Measurements from ENCODE around the gene MARCHF2. TPM values are rescaled to one million over a fixed set of nuclear protein-coding genes. Genes with fewer than 3 reads are reported as not detected.
"Not testable (repeated sequence)": the region's sequence is repeated elsewhere in the genome, so short reads cannot be mapped to it uniquely, and the experiment has no call there.

Gene MARCHF2
- total and polyA plus RNA-seq, 2 donors (not counting 3 experiments of a cell fraction or from before 2014, with no cell fraction given): 43.5 to 91.9 TPM

GRCh38 chr19:8373867-8374813, 39.0 kb upstream of the MARCHF2 start:
- dilution Hi-C loops (cut with MboI; ENCODE audit: extremely low pct_ligation_motif_present, low sequenced_read_pairs) (no loop called here), intact Hi-C loops (cut with micrococcal nuclease) (no loop called here)
- Histone ChIP-seq H3K27ac (ENCODE audit: insufficient read depth, low read depth, low read length) (no peak overlapping the region), H2AFZ (ENCODE audit: low read depth, low read length) (no peak overlapping the region), H3K9me1 (replicated peaks; ENCODE audit: control insufficient read depth, extremely low read depth, insufficient read depth, low read length) (no peaks in the 10 kb centered on the region), H3K9ac (replicated peaks; ENCODE audit: extremely low read depth, insufficient read depth, low read length) (no peak overlapping the region), H3K36me3 (ENCODE audit: control insufficient read depth in 2 of 2, extremely low read depth in 1 of 2, insufficient read depth in 2 of 2, low read length in 2 of 2) (peaks cover 0 to 13% of the 10 kb centered on the region in 2 experiments), H4K20me1 (replicated peaks; ENCODE audit: control insufficient read depth, extremely low read depth, insufficient read depth, low read length) (no peaks in the 10 kb centered on the region), H3K4me1 (ENCODE audit: control insufficient read depth, extremely low read depth, insufficient read depth, low read length) (no peaks in the 10 kb centered on the region), H3K4me2 (ENCODE audit: insufficient read depth, low read length) (no peak overlapping the region), H3K4me3 (replicated peaks in 1 of 3; ENCODE audit: insufficient read depth in 1 of 3, low read depth in 1 of 3, low read length in 3 of 3) (no peak overlapping the region), H3K9me3 (replicated peaks; ENCODE audit: control insufficient read depth, insufficient read depth, low read length) (no peaks in the 10 kb centered on the region), H3K27me3 (ENCODE audit: control insufficient read depth in 2 of 2, insufficient read depth in 2 of 2, low read length in 2 of 2) (no peaks in the 10 kb centered on the region), H3K79me2 (ENCODE audit: control insufficient read depth, insufficient read depth, low read length) (no peaks in the 10 kb centered on the region)
- ChIA-PET POLR2A (interaction anchor here (0.6 kb wide), 1 partner anchor 13 kb away, joined by 3 read pairs; no protein-coding TSS in a partner anchor), CTCF (interaction anchor here (1.7 kb wide), 1 partner anchor 20 kb away, joined by 5 read pairs; no protein-coding TSS in a partner anchor)
- TF ChIP-seq POLR2AphosphoS5 (IDR thresholded peaks at IDR 0.05; ENCODE audit: insufficient read depth, low read depth, low read length): no peak
- TF ChIP-seq MYC (IDR thresholded peaks at IDR 0.05; ENCODE audit: low read depth, low read length): no peak
- TF ChIP-seq EZH2 (IDR thresholded peaks at IDR 0.05; ENCODE audit: borderline replicate concordance, low read depth, low read length, severe bottlenecking): no peak
- TF ChIP-seq JUN (IDR thresholded peaks at IDR 0.05; ENCODE audit: borderline replicate concordance, insufficient read depth, insufficient read length, low read depth): no peak
- no peak for TF ChIP-seq GATA2 (IDR thresholded peaks at IDR 0.05; ENCODE audit: insufficient read depth, insufficient read length, low read depth, low read length)
- no peak for TF ChIP-seq POLR2A (IDR thresholded peaks at IDR 0.05; ENCODE audit: low read depth, low read length)
- TF ChIP-seq FOS (IDR thresholded peaks at IDR 0.05; ENCODE audit: borderline replicate concordance, insufficient read depth, low read length): no peak
- TF ChIP-seq MAX (IDR thresholded peaks at IDR 0.05; ENCODE audit: insufficient read depth, insufficient read length): no peak
- no peak for TF ChIP-seq CTCF (IDR thresholded peaks at IDR 0.05; ENCODE audit: extremely low read depth in 1 of 2, insufficient read depth in 1 of 2, low read depth in 1 of 2, low read length in 2 of 2)
- no peak for DNase-seq (ENCODE audit: low read depth, low spot score)
- no TSS peak for BruUV-seq (replicated peaks)
- no peak for FAIRE-seq

- H3K9ac ChIP-seq (replicated peaks; ENCODE audit: extremely low read depth, insufficient read depth, low read length); dilution Hi-C loops (cut with MboI; ENCODE audit: extremely low pct_ligation_motif_present, low sequenced_read_pairs); H3K9me3 ChIP-seq (replicated peaks; ENCODE audit: control insufficient read depth, insufficient read depth, low read length); intact Hi-C loops (cut with micrococcal nuclease); H3K4me2 ChIP-seq (ENCODE audit: insufficient read depth, low read length); H3K79me2 ChIP-seq (ENCODE audit: control insufficient read depth, insufficient read depth, low read length); H3K27ac ChIP-seq (ENCODE audit: insufficient read depth, low read depth, low read length); H2AFZ ChIP-seq (ENCODE audit: low read depth, low read length); H3K27me3 ChIP-seq (ENCODE audit: control insufficient read depth in 2 of 2, insufficient read depth in 2 of 2, low read length in 2 of 2); H3K4me1 ChIP-seq (ENCODE audit: control insufficient read depth, extremely low read depth, insufficient read depth, low read length); POLR2A ChIA-PET; H3K9me1 ChIP-seq (replicated peaks; ENCODE audit: control insufficient read depth, extremely low read depth, insufficient read depth, low read length); DNase-seq (ENCODE audit: low read depth, low spot score); BruUV-seq (replicated peaks); CTCF ChIA-PET; H3K4me3 ChIP-seq (replicated peaks in 1 of 3; ENCODE audit: insufficient read depth in 1 of 3, low read depth in 1 of 3, low read length in 3 of 3); FAIRE-seq; H4K20me1 ChIP-seq (replicated peaks; ENCODE audit: control insufficient read depth, extremely low read depth, insufficient read depth, low read length): not testable (repeated sequence)
- peaks cover 0 to 13% of the 10 kb centered on the region in 2 experiments for H3K36me3 ChIP-seq (ENCODE audit: control insufficient read depth in 2 of 2, extremely low read depth in 1 of 2, insufficient read depth in 2 of 2, low read length in 2 of 2)
These were observed 37.3 kb upstream of the MARCHF2 start for GRCh38 chr19:8375766-8376165.
